Measurements from ENCODE around the gene RHD.
"Not testable (repeated sequence)": the region's sequence is repeated elsewhere in the genome, so short reads cannot be mapped to it uniquely, and the experiment has no call there.

RHD gene

GRCh38 chr1:25309486-25309885 is 37.2 kb downstream of the RHD start:
- not testable (repeated sequence) for DNase-seq

DNA sequence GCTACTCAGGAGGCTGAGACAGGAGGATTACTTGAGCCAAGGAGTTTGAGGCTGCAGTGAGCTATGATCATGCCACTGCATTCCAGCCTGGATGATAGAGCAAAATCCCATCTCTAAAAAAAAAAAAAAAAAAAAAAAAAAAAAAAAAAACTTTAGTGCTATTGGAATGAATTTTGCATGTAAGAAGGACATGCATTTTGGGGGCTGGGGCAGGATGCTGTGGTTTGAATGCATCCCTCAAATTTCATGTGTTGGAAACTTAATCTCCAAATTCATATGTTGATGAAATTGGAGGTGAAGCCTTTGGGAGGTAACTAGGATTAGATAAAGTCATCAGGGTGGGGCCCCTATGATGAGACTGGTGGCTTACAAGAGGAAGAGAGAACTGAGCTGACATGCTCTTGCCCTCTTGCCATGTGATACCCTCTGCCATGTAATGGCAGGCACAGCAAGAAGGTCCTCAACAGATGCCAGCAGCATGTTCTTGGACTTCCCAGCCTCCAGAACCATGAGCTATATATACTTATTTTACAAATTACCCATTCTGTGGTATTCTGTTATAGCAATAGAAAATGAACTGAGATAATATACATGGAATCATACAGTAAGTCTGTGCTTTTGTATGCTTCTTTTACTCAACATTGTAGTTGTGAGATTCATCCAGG is 40.6 kb downstream of the RHD start:
- not testable (repeated sequence) for DNase-seq

- DNase-seq = not testable (repeated sequence)
Measured at GRCh38 chr1:25320314-25320938, 48.1 kb downstream of the RHD start.

DNA sequence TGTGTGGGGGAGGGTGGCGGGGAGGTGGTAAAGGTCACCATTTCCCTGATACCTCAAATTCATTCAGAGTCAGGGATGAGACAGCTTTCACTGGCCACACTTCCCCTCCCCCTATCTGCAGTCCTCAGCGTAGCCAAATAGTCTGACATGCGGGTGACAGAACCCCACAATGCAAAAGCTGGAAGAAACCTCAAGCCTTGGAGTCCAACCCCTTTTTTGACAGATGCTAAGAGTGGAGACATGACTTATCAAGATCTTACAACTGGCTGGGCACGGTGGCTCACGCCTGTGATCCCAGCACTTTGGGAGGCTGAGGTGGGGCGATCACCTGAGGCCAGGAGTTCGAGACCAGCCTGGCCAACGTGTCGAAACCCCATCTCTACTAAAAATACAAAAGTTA is 49.8 kb downstream of the RHD start:
- not testable (repeated sequence) for DNase-seq

DNA sequence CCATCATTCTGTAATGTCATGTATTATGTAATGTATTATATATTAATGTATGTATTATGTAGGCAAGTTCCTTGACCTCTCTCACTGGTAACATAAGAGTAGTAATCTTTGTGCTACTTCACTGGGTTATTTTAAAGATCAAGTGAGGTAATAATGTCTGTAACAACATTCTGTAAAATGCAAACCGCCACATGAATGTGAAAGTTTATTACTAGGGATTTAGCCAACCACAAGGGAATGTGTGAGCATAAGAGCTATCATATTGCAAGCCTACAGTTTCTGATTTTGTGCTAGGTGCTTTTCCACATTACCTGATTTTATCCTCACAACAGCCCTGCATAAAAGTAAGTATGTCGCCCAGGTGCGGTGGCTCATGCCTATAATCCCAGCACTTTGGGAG is 52.1 kb downstream of the RHD start:
- DNase-seq = not testable (repeated sequence)

- DNase-seq = not testable (repeated sequence)
Measured at GRCh38 chr1:25327864-25328790, 55.8 kb downstream of the RHD start.

DNA sequence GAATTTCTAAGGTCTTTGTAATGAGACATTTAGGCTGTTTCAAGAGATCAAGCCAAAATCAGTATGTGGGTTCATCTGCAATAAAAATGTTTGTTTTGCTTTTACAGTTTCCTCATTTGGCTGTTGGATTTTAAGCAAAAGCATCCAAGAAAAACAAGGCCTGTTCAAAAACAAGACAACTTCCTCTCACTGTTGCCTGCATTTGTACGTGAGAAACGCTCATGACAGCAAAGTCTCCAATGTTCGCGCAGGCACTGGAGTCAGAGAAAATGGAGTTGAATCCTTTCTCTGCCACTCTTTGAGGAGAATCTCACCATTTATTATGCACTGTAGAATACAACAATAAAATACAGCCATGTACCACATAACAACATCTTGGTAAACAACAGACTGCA is 56.5 kb downstream of the RHD start:
- not testable (repeated sequence) for DNase-seq

- not testable (repeated sequence) for DNase-seq
Measured at GRCh38 chr1:25329336-25329735, 57.0 kb downstream of the RHD start.

DNA sequence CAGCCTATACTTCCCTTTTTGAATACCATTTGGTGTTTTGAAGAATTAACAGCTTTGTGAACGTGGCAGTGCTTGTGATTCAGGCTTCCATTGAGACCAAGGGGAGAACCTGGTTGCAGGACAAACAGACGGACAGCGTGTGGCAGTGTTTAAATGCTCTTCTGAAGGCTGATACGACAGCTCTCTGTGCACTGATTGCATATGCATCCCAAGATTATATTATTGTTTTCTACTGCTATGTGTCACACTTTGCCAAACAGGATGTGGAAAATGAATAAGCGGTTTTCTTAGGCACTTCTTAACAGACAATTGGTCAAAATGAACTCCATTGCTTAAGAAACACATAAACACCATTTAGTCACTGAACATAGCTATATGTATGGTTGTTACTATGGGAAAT is 57.6 kb downstream of the RHD start:
- not testable (repeated sequence) for DNase-seq

- peak; percentile 21 for DNase-seq
Measured at GRCh38 chr1:25336922-25337354, 64.6 kb downstream of the RHD start.

GRCh38 chr1:25337483-25338187 is 65.3 kb downstream of the RHD start:
- not testable (repeated sequence) for DNase-seq

GRCh38 chr1:25338188-25338981 is 66.1 kb downstream of the RHD start, which contains the start of gene TMEM50A:
TSS of gene TMEM50A (plus strand) at chr1:25338334. CDS start at chr1:25340487, 2,153 bp downstream.
- DNase-seq = peak; percentile 60

DNA sequence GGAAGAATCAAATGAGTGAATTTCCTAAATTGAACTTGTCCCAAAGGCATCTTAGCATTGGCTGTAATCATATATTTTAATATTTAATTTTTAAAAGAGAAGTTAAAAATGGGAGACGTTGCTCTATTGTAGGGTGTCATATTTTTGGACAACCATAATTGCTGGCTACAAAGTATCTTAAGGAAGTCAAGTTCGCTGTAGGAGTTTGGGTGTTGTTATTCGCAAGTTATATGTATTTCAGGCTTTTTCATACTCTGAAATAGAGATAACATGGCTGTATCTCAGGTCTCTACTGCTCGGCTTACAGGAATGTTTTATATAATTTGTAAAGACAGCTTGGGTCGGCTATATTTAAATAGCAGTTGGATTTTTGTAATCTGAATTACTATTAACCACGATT is 66.7 kb downstream of the RHD start:
- no peak for DNase-seq

GRCh38 chr1:25341746-25342145 is 69.4 kb downstream of the RHD start:
- DNase-seq = no peak

DNA sequence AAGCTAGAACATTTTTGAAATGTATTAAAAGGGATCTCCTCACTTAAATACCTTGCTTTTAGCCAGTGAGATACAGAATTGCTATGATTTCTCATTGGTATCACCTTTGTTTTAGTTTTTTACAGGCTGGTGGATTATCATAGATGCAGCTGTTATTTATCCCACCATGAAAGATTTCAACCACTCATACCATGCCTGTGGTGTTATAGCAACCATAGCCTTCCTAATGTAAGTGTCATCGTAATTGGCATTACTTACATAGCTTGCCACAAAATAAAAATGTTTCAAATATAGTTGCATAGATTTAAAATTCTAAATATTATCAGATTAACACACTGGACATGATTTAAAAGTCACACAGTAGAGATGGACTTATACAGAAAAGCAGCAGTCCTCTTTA is 70.5 kb downstream of the RHD start:
- no peak for DNase-seq

DNA sequence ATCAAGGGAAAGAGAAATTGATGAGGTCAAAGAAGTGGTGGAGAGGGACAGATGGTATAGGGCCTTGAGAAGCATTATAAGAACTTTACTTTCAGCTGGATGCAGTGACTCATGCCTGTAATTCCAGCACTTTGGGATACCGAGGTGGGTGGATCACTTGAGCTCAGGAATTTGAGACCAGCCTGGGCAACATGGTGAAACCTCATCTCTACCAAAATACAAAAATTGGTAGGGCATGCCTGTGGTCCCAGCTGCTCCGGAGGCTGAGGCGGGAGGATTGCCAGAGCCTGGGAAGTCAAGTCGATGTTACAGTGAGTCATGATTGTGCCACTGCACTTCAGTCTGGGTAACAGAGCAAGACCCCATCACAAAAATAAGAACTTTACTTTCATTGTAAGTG is 71.6 kb downstream of the RHD start:
- no peak for DNase-seq

DNA sequence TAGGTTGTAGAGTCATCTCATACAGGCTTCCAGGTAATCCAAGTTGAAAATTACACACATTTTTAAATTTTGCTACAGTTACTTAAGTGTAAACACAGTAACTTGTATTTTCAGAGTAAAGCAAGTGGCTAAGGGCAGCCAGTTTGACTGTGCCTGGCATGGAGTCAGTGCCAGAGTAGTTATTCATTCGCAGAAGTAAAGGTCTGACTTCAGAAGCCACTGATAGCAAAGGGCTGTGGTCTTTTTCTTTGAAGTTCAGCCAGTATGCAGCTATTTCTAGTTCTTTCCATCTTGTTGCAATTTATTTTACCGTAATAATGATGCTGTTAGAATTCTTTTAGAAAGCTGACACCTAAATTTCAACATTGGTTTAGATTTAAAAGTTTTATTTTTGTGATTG is 75.2 kb downstream of the RHD start:
- DNase-seq = no peak

DNA sequence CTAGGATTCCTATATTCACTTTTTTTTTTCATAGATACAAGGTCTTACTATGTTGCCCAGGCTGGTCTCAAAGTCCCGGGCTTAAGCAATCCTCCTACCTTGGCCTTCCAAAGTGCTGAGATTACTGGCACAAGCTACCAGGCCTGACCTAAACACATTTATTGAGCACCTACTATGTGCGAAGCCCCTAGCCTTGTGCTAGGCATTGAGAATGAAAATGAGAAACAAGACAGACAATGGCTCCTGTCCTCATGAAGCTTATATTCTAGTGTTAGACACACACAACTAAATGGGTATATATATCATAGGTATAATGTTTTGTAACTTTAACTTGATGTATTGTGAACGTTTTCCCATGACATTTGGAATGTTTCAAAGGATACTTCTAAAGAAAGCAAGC is 77.3 kb downstream of the RHD start:
- no peak for DNase-seq

DNA sequence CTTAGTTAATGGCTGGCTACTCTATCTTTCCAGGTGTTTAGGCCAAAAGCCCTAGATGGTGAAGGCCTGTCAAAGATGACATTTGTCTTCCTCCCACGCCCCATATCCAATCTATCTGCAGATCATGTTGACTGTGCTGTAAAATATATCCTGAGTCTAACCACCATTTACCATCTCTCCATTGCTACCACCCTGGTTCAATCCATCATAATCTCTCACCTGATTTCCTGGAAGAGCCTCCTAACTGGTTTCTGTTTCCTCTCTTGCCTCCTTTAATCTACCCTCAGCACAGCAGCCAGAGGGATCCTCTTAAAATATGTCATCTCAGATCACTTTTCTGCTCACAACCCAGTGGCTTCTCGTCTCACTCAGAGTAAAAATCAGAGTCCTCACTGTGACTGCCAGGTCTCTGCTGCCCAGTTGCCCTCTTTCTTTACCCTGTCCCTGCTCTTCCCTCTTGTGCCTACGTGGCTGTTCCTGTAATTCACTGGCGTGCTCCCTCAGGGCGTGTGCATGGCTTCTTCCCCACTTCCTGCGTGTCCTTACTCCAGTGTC is 83.6 kb downstream of the RHD start:
- DNase-seq = no peak

- DNase-seq = no peak
Measured at GRCh38 chr1:25356441-25356840, 84.1 kb downstream of the RHD start.

DNA sequence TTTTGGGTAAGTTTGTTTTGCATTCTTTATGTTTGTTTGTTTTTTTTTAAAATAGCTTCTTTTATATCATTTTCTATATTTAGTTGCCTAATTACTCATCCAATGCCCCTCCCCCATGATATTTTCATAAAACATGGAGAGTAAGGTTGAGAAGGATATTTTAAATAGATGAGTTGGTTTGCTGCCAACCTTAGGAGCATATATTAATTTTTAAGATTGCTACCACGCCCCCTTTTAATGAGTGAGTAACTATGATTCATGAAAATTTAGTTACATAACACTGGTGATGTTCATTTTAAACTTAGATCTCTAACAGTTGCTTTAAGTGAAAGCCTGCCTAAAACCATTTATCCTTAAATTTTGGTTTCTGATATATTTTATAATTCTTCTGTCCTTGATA is 84.5 kb downstream of the RHD start:
- DNase-seq = no peak
